Right cardiac atrium (tissue), 5 donors: ENCODE results near the gene ALMS1. TPM values are rescaled to one million over a fixed set of nuclear protein-coding genes. Genes with fewer than 3 reads are reported as not detected.
"Not testable (repeated sequence)": the region's sequence is repeated elsewhere in the genome, so short reads cannot be mapped to it uniquely, and the experiment has no call there.

ENCODE experiments used
- ATAC-seq, 2 donors: fragments of 200-7000 bp; cut with Tn5 transposase; one replicate each; pipeline versions ENCODE4 v1.8.0 to v1.9.1; 2020; ENCODE audit warnings: moderate library complexity in 2 of 2, mild to moderate bottlenecking in 1 of 2
- DNase-seq, 3 donors: peaks; one replicate each; pipeline ENCODE4 v3.0.0-alpha.2; 2020
- H3K27ac ChIP-seq: one replicate; pipeline ENCODE4 v1.5.1; 2013; ENCODE audit warnings: mild to moderate bottlenecking, low read length, control low read depth, moderate library complexity
- H3K27me3 ChIP-seq: one replicate; pipeline ENCODE4 v1.6.1; 2013; ENCODE audit not compliant: control insufficient read depth, insufficient read depth
- H3K4me1 ChIP-seq: one replicate; pipeline ENCODE4 v1.6.1; 2013; ENCODE audit warnings: low read length; ENCODE audit not compliant: control insufficient read depth, insufficient read depth
- H3K4me3 ChIP-seq: one replicate; pipeline ENCODE4 v1.5.1; 2013; ENCODE audit warnings: low read length, control low read depth
- H3K9me3 ChIP-seq: one replicate; pipeline ENCODE4 v1.6.1; 2013; ENCODE audit warnings: low read length; ENCODE audit not compliant: control insufficient read depth
- WGBS: extraction: QIAGEN DNeasy Blood & Tissue Kit; methylation state at CpG from one replicate; pipeline ENCODE4 v1.1.7; 2013; 5-methylcytosine and 5-hydroxymethylcytosine counted together
- intact Hi-C, 4 donors: fragments of 100-400 bp; cut with DNase I; formaldehyde crosslinking; loops; one replicate each; pipeline versions ENCODE4 v1.11.0 to v1.14.0; 2022 to 2023
- polyA plus RNA-seq: library from polyadenylated mRNA; stranded (reverse); fragments of 200-250 nt; gene quantifications from one replicate; pipeline ENCODE4 v1.2.3, GENCODE V29; 2013
- total RNA-seq, 4 donors: library from RNA; stranded (reverse); fragmentation: NEBNext Ultra II Directional; extraction: Animal tissue kit (Norgen Biotek cat#: 25700); gene quantifications; one replicate each; pipeline ENCODE4 v1.2.1, GENCODE V29; 2021
- donor health status: healthy with polysubstance abuse.
- donor health status: DM: no; HTN: yes; CAD: no.
- donor health status: DM: no; HTN: no; CAD: no.
- donor health status: DM: no; HTN: yes; CAD: no; lungs with severe emphysema.
- donor health status: DM: yes; HTN: yes; CAD: no.

ALMS1 gene
- total and polyA plus RNA-seq, 5 donors, result 3.3 to 11.8 (median 9.1) TPM

DNA sequence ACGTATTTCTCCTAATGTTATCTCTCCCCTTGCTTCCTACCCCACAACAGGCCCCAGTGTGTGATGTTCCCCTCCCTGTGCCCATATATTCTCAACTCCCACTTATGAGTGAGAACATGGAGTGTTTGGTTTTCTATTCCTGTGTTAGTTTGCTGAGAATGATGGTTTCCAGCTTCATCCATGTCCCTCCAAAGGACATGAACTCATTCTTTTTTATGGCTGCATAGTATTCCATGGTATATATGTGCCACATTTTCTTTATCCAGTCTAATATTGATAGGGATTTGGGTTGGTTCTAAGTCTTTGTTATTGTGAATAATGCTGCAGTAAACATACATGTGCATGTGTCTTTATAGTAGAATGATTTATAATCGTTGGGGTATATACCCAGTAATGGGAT lies 119.2 kb downstream of the ALMS1 start:
- H3K4me3 ChIP-seq, H3K27me3 ChIP-seq, ATAC-seq, DNase-seq, intact Hi-C loops, H3K4me1 ChIP-seq, H3K27ac ChIP-seq, H3K9me3 ChIP-seq: not testable (repeated sequence)
- 99% methylated on average over 2 of the region's 2 CpGs for WGBS

DNA sequence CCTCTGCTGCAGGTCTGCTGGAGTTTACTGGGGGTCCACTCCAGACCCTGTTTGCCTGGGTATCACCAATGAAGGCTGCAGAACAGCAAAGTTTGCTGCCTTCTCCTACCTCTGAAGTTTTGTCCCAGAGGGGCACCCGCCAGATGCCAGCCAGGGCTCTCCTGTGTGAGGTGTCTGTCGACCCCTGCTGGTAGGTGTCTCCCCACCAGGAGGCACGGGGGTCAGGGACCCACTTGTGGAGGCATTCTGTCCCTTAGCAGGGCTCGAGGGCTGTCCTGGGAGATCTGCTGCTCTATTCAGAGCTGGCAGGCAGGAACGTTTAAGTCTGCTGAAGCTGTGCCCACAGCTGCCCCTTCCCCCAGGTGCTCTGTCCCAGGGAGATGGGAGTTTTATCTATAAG lies 124.8 kb downstream of the ALMS1 start:
- DNase-seq, intact Hi-C loops, H3K27ac ChIP-seq, H3K4me3 ChIP-seq, H3K9me3 ChIP-seq, ATAC-seq, H3K27me3 ChIP-seq, H3K4me1 ChIP-seq: not testable (repeated sequence)
- 88% methylated on average over 5 of the region's 5 CpGs for WGBS

DNA sequence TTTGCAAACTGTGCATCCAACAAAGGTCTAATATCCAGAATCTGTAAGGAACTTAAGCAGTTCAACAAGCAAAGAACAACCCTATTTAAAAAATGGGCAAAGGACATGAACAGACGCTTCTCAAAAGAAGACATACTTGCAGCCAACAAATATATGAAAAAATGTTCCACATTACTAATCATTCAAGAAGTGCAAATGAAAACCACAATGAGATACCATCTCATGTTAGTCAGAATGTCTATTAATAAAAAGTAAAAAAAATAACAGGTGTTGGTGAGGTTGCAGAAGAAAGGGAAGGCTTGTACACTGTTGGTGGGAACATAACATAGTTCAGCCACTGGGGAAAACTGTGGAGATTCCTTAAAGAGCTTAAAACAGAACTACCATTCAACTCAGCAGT lies 130.4 kb downstream of the ALMS1 start:
- ATAC-seq (no peak), DNase-seq (no peak)
- Histone ChIP-seq H3K9me3 (no peaks in the 10 kb centered on the region), H3K4me1 (no peaks in the 10 kb centered on the region), H3K27ac (no peak overlapping the region), H3K4me3 (no peak overlapping the region), H3K27me3 (no peaks in the 10 kb centered on the region)
- WGBS, result 99% methylated on average over 1 of the region's 1 CpG
- intact Hi-C loops, result no loop called here

DNA sequence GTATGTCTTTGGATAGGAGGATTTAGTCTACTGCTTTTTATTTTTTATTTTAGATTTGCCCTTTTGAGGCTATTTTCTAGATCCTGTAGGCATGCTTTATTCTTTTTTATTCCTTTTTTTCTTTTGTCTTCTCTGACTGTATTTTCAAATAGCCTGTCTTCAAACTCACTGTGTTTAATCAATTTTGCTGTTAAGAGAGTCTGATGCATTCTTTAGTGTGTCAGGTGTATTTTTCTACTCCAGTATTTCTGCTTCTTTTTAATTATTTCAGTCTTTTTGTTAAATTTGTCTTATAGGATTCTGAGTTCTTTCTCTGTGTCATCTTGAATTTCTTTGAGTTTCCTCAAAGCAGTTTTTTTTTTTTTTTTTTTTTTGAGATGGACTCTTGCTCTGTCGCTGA lies 143.1 kb downstream of the ALMS1 start:
- DNase-seq, result no peak
- Histone ChIP-seq H3K27ac (no peak overlapping the region), H3K9me3 (no peaks in the 10 kb centered on the region), H3K4me3 (no peak overlapping the region), H3K27me3 (no peaks in the 10 kb centered on the region), H3K4me1 (no peaks in the 10 kb centered on the region)
- intact Hi-C loops, result no loop called here
- no peak for ATAC-seq
- 100% methylated on average over 1 of the region's 1 CpG for WGBS

GRCh38 chr2:73530773-73531172 lies 145.1 kb downstream of the ALMS1 start:
- WGBS, result 95% methylated on average over 4 of the region's 4 CpGs
- not testable (repeated sequence) for H3K4me1 ChIP-seq

DNA sequence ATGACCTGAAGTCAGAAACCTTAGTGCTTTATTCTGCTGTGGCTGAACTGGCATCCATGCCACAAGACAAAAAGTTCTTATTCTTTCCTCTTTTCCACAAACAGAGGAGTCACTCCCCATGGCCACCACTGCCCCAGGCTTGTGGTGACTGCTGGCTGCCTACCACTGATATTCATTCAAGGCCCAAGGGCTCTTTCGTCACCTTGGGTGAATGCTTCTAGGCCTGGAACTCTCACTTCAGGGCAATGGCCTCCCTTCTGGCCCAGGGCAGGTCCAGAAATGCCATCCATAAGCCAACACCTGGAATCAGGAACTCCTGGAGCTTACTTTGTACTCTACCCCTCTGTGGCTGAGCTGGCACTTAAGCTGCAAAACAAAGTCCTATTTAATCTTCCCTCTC lies 146.7 kb downstream of the ALMS1 start:
- ATAC-seq (no peak), DNase-seq (no peak)
- Histone ChIP-seq H3K27ac (no peak overlapping the region), H3K9me3 (no peaks in the 10 kb centered on the region), H3K4me3 (no peak overlapping the region), H3K4me1 (no peaks in the 10 kb centered on the region), H3K27me3 (no peaks in the 10 kb centered on the region)
- 94% methylated on average over 1 of the region's 1 CpG for WGBS
- intact Hi-C loops, result no loop called here

More at GRCh38 chr2:73530773-73531172, 145.1 kb downstream of the ALMS1 start:
- DNase-seq, H3K27me3 ChIP-seq, intact Hi-C loops, H3K9me3 ChIP-seq, H3K4me3 ChIP-seq, ATAC-seq, H3K27ac ChIP-seq: not testable (repeated sequence)

DNA sequence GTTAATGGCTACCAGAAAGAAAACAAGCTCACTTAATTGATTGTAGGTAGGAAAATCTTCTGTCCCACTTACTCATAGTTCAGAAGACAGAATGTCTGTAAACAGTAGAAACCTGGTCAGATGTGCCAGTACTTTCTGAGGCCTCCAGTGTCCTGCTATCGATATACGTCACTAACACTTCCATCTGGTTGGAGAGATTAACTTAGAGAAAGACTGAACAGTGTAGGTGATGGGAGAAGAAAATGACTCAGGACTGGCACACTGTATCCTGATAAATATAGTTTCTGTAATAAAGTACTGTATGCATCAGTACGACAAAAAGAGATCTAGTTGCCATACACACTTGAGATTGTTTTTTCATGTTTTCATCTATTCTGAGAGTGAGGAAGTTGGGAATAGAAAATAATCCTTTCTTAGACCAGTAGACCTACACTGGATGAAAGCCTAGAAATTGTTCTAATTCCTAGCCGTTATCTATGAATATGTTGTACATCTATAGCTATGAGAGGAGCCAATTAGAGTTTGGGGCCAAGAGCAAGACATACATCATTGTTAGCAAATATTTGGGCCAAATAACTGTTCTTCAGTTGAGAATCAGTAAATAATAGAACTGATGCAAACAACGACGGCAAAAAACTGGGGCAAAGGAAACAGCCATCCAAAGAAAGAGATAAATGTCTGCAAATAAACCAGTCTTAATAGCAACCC lies 150.7 kb downstream of the ALMS1 start:
- H3K9me3 ChIP-seq, result no peaks in the 10 kb centered on the region
- intact Hi-C loops, result no loop called here
- H3K4me1 ChIP-seq, result no peaks in the 10 kb centered on the region
- H3K4me3 ChIP-seq, result no peak overlapping the region
- no peak overlapping the region for H3K27ac ChIP-seq
- DNase-seq, result no peak
- WGBS, result 64% methylated on average over 6 of the region's 6 CpGs
- no peaks in the 10 kb centered on the region for H3K27me3 ChIP-seq
- ATAC-seq, result peak; percentile 62 to 70

DNA sequence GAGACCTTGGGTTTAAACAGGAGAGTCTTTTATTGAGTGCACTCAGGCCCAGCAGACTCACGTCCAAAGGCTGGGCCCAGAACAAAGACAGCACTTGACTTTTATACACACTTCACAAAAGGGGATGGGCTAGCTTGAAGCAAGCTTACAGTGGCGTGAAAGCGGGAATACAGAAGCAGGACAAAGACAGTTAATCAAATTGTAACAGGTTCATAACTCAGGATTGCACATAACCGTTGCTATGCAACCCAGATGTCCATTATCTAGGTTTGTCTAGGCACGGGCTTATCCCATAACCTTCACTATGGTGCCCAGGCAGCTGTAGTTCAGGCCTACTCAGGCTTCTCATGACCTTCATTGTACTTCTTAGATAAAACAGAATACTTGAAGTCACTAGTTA lies 175.2 kb downstream of the ALMS1 start:
- H3K27ac ChIP-seq, intact Hi-C loops, DNase-seq, H3K9me3 ChIP-seq, H3K4me3 ChIP-seq, H3K27me3 ChIP-seq, H3K4me1 ChIP-seq, ATAC-seq: not testable (repeated sequence)
- 75% methylated on average over 5 of the region's 5 CpGs for WGBS

GRCh38 chr2:73561422-73561821 lies 175.8 kb downstream of the ALMS1 start:
- no peak overlapping the region for H3K27ac ChIP-seq
- no peaks in the 10 kb centered on the region for H3K27me3 ChIP-seq
- intact Hi-C loops, result no loop called here
- H3K4me3 ChIP-seq, result no peak overlapping the region
- no peak for ATAC-seq
- no peak for DNase-seq
- no peaks in the 10 kb centered on the region for H3K9me3 ChIP-seq
- no peaks in the 10 kb centered on the region for H3K4me1 ChIP-seq

- Histone ChIP-seq H3K9me3 (no peaks in the 10 kb centered on the region), H3K27me3 (no peaks in the 10 kb centered on the region), H3K4me3 (no peak overlapping the region), H3K4me1 (no peaks in the 10 kb centered on the region), H3K27ac (no peak overlapping the region)
- no peak for ATAC-seq
- WGBS, result 100% methylated on average over 1 of the region's 1 CpG
- intact Hi-C loops, result no loop called here
- DNase-seq, result no peak
Observed at GRCh38 chr2:73564986-73565385, 179.3 kb downstream of the ALMS1 start.

GRCh38 chr2:73566288-73566878 lies 180.7 kb downstream of the ALMS1 start:
- WGBS, result 92% methylated on average over 5 of the region's 5 CpGs
- intact Hi-C loops, result no loop called here
- H3K4me3 ChIP-seq, result no peak overlapping the region
- H3K9me3 ChIP-seq, result no peaks in the 10 kb centered on the region
- DNase-seq (no peak), ATAC-seq (no peak)
- H3K4me1 ChIP-seq, result no peaks in the 10 kb centered on the region
- no peaks in the 10 kb centered on the region for H3K27me3 ChIP-seq
- H3K27ac ChIP-seq, result no peak overlapping the region
